Skeletal muscle satellite cell (primary cell): ENCODE results near the gene THRSP.
"Not testable (repeated sequence)": the region's sequence is repeated elsewhere in the genome, so short reads cannot be mapped to it uniquely, and the experiment has no call there.

Experiments used
- H3K27me3 ChIP-seq: 2 replicates; pipeline ENCODE4 v1.7.0; 2013; ENCODE audit warnings: low read length; ENCODE audit not compliant: control insufficient read depth, insufficient read depth
- H3K36me3 ChIP-seq: 2 replicates; pipeline ENCODE4 v1.7.0; 2013; ENCODE audit warnings: mild to moderate bottlenecking, control low read depth, low read length; ENCODE audit not compliant: insufficient read depth
- H3K4me1 ChIP-seq: 2 replicates; pipeline ENCODE4 v1.7.0; 2013; ENCODE audit warnings: low read length; ENCODE audit not compliant: control insufficient read depth, insufficient read depth
- H3K4me2 ChIP-seq: 2 replicates; pipeline ENCODE4 v1.7.0; 2013; ENCODE audit warnings: mild to moderate bottlenecking, low read length
- H3K4me3 ChIP-seq: 2 replicates; pipeline ENCODE4 v1.7.0; 2013; ENCODE audit warnings: low read length
- H3K9ac ChIP-seq: 2 replicates; pipeline ENCODE4 v1.7.0; 2013; ENCODE audit warnings: mild to moderate bottlenecking, low read depth, low read length, moderate library complexity
- H3K9me3 ChIP-seq: replicated peaks from 2 replicates; pipeline ENCODE4 v1.7.0; 2013; ENCODE audit warnings: mild to moderate bottlenecking, control low read depth, low read length

Gene THRSP

DNA sequence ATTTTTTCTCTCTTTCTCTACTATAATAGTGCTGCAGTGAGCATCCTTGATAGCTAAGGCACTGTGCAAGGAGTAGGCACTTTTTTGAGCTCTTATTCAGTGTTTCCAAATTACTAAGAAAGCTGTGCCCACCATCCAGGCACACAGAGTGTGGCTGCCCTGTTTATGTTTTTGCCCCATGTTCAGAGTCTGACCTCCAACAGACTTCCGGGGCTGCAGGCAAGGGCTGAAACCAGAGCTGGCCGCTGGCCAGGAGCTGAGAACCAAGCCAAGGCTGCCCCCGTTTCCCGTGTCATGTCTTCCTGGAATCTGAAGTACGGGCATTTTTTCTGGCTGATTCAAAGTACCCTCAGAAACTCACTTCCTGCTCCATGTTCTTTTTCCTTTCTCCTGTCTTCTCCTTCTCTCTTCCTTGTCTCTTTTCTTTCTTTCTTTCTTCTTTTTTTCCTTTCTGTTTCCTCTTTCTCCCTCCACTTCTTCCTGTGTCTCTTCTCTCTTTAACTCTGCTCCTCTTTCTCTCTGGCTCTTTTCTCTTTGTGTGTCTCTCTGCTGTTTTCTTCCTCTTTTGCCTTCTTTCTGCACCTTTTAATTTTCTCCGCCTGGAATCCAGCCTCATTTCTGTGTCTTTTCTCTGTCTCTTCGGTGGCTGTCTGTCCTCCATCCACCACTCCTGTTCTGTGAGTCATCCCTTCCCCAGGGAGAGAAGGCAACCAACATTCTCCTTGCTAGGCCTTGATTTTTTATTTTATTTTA is 23.6 kb upstream of the THRSP start:
- no peaks in the 10 kb centered on the region for H3K9me3 ChIP-seq
- no peaks in the 10 kb centered on the region for H3K36me3 ChIP-seq
- H3K9ac ChIP-seq, result peak overlapping the region; percentile 88
- H3K4me1 ChIP-seq, result peaks cover 38% of the 10 kb centered on the region
- H3K4me3 ChIP-seq, result peak overlapping the region; percentile 54
- no peaks in the 10 kb centered on the region for H3K27me3 ChIP-seq
- peak overlapping the region; percentile 80 for H3K4me2 ChIP-seq

DNA sequence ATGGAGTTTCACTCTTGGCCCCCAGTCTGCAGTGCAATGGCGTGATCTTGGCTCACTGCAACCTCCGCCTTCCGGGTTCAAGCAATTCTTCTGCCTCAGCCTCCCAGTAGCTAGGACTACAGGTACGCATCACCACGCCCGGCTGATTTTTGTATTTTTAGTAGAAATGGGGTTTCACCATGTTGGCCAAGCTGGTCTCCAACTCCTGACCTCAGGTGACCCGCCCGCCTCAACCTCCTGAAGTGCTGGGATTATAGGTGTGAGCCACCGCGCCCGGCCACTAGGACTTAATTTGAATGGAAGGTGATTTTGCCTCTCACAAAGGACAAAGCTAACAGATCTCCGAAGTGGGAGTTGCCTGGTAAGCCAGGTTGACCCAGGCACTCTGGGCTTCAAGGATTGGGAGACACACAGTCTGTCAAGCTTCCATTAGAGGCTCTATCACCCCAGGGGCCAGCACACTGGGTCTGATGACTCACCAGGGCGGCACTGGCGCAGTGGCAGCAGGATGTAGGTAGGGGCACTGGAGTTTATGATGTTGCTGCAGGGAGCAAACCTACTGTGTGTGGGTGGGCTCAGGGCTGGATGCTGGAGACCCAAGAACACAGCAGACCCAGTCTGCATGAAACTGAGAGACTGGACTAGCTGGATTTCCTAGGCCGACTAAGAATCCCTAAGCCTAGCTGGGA is 22.8 kb upstream of the THRSP start:
- H3K36me3 ChIP-seq, result no peaks in the 10 kb centered on the region
- H3K27me3 ChIP-seq, result no peaks in the 10 kb centered on the region
- peak overlapping the region; percentile 88 for H3K9ac ChIP-seq

DNA sequence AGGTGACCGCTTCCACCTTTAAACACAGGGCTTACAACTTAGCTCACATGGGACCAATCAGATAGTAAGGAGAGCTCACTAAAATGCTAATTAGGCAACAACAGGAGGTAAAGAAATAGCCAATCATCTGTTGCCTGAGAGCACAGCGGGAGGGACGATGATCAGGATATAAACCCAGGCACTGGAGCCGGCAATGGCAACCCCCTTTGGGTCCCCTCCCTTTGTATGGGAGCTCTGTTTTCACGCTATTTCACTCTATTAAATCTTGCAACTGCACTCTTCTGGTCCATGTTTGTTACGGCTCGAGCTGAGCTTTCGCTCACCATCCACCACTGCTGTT is 22.3 kb upstream of the THRSP start:
- not testable (repeated sequence) for H3K9ac ChIP-seq, H3K36me3 ChIP-seq, H3K4me3 ChIP-seq, H3K9me3 ChIP-seq, H3K27me3 ChIP-seq
- Histone ChIP-seq H3K4me2 (peak overlapping the region; percentile 80), H3K4me1 (peaks cover 46% of the 10 kb centered on the region)

More for the DNA sequence above, 22.8 kb upstream of the THRSP start:
- no peaks in the 10 kb centered on the region for H3K9me3 ChIP-seq
- H3K4me1 ChIP-seq, result peaks cover 42% of the 10 kb centered on the region
- peak overlapping the region; percentile 46 for H3K4me3 ChIP-seq
- H3K4me2 ChIP-seq, result peak overlapping the region; percentile 80

DNA sequence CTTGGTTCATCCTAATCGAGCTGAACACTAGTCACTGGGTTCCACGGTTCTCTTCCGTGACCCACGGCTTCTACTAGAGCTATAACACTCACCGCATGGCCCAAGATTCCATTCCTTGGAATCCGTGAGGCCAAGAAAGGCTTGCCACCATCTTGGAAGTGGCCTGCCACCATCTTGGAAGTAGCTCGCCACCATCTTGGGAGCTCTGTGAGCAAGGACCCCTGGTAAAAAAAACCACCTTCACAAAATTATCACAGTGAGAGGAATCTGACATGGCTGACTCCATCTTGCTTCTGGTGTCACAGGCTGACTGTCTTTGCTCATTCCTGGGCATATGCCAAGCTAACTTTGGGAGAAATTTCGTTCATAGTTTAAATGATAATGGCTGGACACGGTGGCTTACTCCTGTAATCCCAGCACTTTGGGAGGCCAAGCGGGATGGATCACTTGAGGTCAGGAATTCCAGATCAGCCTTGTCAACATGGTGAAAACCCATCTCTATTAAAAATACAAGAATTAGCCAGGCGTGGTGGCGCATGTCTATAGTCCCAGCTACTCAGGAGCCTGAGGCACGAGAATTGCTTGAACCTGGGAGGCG is 21.7 kb upstream of the THRSP start:
- no peaks in the 10 kb centered on the region for H3K36me3 ChIP-seq
- no peaks in the 10 kb centered on the region for H3K9me3 ChIP-seq
- no peaks in the 10 kb centered on the region for H3K27me3 ChIP-seq
- no peak overlapping the region for H3K4me3 ChIP-seq
- H3K9ac ChIP-seq, result no peak overlapping the region
- peaks cover 47% of the 10 kb centered on the region for H3K4me1 ChIP-seq
- peak overlapping the region; percentile 80 for H3K4me2 ChIP-seq

DNA sequence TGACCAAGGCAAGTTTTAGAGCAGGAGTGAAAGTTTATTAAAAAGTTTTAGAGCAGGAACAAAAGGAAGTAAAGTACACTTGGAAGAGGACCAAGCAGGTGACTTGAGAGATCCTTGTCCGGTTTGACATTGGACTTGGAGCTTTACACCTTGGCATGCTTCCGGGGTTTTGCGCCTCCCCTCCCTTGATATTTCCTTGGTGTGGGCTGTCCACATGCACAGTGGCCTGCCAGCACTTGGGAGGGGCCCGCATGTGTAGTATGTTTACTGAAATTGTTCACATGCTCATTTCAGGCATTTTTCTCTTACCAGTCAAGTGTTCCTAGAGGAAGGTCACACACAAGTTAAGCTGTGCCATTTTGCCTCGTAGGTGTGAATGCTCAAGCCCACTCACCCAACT is 19.0 kb upstream of the THRSP start:
- Histone ChIP-seq H3K4me2 (no peak overlapping the region), H3K9ac (no peak overlapping the region), H3K36me3 (no peaks in the 10 kb centered on the region), H3K4me1 (peaks cover 32% of the 10 kb centered on the region), H3K9me3 (no peaks in the 10 kb centered on the region), H3K4me3 (no peak overlapping the region), H3K27me3 (no peaks in the 10 kb centered on the region)

DNA sequence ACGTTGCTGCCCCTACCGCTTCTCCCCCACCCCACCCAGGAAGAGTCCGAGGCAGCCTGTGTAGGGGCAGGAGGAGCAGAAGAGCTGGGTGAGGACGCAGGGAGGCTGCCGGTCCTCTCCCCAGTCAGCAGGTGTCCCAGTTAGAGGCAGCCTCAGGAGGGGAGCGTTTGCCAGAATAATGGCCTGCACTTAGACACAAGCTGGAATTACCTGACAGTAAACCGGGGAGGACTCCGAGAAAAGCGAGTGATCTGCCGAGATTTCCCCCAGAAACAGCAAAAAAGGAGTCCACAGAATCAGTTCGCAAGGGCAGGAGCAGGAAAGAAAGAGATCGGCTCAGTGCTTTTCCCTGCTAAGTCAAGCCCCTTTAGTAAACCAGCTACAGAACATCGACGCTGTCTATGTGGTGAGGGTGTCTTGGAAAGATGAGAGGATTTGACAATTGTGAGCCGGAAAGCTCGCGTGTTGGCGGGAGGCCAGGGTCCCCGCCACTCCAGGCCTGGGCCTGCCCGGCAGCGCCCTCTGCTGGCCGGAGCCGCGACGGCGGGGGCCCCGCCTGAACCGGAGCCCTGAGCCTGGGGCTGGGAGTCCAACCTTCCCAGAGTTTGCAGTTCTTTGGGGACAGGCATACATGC is 17.7 kb upstream of the THRSP start:
- Histone ChIP-seq H3K4me1 (peaks cover 24% of the 10 kb centered on the region), H3K4me3 (peak overlapping the region; percentile 81), H3K36me3 (no peaks in the 10 kb centered on the region), H3K9me3 (no peaks in the 10 kb centered on the region), H3K27me3 (no peaks in the 10 kb centered on the region), H3K4me2 (peak overlapping the region; percentile 100), H3K9ac (peak overlapping the region; percentile 82)

DNA sequence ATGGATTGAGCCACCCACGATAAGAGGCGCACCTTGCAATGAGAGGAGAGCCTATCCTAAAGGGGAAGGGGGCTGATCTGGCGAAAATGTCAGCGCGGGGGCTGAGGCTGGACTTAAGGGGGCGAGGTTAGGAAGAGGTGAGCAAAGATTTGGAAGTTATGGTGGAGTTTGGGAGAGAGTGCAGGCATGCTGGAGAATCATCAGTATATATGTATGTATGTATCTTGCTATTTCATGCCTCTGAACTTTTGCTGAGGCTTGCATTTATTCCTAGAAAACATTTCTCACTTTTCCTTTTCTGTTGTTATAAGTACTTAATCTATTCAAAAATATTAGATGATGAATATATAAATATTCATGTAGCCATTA is 17.2 kb upstream of the THRSP start:
- Histone ChIP-seq H3K9ac (no peak overlapping the region), H3K27me3 (no peaks in the 10 kb centered on the region), H3K4me1 (peaks cover 24% of the 10 kb centered on the region), H3K36me3 (no peaks in the 10 kb centered on the region), H3K4me2 (peak overlapping the region; percentile 100), H3K4me3 (no peak overlapping the region), H3K9me3 (no peaks in the 10 kb centered on the region)

DNA sequence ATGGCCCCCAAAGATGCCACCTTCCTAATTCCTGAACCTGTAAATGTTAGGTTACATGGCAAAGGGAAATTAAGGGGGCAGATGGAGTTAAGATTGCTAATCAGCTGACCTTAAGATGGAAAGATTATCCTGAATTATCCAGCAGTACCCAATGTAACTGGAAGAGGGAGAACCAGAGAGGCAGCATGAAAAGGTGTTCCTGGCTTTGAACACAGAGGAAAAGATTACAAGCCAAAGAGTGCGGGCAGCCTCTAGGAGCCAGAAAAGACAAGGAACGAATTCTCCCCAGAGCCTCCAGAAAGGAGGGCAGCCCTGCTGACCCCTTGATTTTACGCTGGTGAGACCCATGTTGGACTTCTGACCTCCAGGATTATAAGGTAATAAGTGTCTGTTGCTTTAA is 15.1 kb upstream of the THRSP start:
- H3K9me3 ChIP-seq, result no peaks in the 10 kb centered on the region
- peaks cover 24% of the 10 kb centered on the region for H3K4me1 ChIP-seq
- no peaks in the 10 kb centered on the region for H3K36me3 ChIP-seq
- H3K27me3 ChIP-seq, result no peaks in the 10 kb centered on the region
- no peak overlapping the region for H3K9ac ChIP-seq
- H3K4me2 ChIP-seq, result no peak overlapping the region
- H3K4me3 ChIP-seq, result no peak overlapping the region

DNA sequence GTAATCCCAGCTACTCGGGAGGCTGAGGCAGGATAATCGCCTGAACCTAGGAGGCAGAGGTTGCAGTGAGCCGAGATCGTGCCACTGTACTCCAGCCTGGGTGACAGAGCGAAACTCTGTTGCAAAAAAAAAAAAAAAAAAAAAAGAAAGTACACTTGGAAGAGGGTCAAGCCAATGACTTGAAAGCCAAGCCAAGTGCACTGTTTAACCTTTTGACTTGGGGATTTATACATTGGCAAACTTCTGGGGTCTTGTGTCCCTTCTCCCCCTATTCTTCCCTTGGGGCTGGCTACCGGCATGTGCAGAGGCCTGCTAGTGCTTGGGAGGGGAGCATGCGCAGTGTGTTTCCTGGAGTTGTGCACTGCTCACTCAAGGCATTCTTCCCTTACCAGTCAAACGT is 14.3 kb upstream of the THRSP start:
- Histone ChIP-seq H3K4me3 (no peak overlapping the region), H3K9ac (no peak overlapping the region), H3K9me3 (no peaks in the 10 kb centered on the region), H3K36me3 (no peaks in the 10 kb centered on the region), H3K4me2 (no peak overlapping the region), H3K27me3 (no peaks in the 10 kb centered on the region), H3K4me1 (peaks cover 24% of the 10 kb centered on the region)

DNA sequence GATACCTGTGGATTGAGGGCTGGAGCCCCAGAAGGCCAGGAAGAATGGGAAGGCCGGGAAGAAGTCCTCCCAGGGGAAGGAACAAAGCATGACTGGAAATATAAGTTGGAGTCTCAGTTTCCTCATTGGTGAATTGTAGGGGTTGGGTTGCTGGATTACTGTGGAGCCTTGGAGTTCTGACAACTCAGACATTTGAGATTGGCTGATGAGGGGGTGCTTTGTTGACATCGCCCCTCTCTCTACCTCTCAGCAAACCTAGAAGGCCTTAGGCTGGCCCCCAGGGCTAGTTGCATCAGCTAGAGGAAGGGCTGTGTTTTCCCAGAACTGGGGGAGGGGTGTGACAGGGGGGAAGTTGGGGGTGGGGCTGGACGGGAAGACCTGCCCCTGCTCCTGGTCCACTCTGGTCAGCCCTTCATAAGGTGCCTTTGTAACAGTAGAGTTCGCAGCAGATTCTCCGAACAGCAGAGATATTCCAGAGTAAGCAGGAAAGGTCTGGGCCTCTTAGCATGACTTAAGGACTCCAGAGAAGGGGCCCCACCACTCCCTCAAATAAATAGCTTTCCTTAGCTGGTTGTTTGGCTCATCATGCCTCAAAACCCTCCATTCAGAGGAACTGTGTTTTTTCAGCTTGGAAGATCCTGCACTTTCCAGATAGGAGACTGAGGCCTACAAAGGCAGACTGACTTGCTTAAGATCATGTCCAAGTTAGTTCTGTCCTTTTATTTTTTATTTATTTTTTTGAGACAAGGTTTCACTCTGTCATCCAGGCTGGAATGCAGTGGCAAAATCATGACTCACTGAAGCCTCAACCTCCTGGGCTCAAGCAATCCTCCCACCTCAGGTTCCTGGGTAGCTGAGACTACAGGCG is 12.5 kb upstream of the THRSP start:
- H3K4me1 ChIP-seq, result peaks cover 17% of the 10 kb centered on the region
- no peaks in the 10 kb centered on the region for H3K36me3 ChIP-seq
- H3K9ac ChIP-seq, result peak overlapping the region; percentile 29

DNA sequence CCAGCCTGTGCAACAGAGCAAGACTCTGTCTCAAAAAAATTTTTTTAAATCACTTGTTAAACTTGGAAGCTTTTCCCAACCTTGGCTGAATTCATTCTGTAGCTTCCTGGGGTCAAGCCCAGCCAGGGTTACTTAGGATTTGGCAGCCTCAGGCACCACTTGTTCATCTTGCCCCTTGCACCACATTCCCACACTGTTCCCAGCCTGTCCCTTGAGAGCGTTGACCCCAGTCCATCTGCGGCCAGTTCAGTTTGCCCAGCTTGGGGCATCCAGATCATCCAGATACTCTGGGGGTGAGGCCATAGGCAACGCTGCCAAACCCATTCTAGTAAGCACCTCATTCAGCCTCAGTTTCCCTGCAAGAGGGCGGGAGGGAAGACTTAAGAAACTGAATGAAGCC is 8.7 kb upstream of the THRSP start:
- Histone ChIP-seq H3K9me3 (no peaks in the 10 kb centered on the region), H3K27me3 (no peaks in the 10 kb centered on the region), H3K4me2 (no peak overlapping the region), H3K4me3 (no peak overlapping the region), H3K4me1 (peaks cover 14% of the 10 kb centered on the region), H3K9ac (no peak overlapping the region), H3K36me3 (no peaks in the 10 kb centered on the region)

More for the DNA sequence above, 12.5 kb upstream of the THRSP start:
- H3K4me3 ChIP-seq, result no peak overlapping the region
- no peaks in the 10 kb centered on the region for H3K27me3 ChIP-seq
- no peaks in the 10 kb centered on the region for H3K9me3 ChIP-seq
- no peak overlapping the region for H3K4me2 ChIP-seq
